Ishikawa (cell line): ENCODE data around the gene RAB6B.

Experiments used
- CEBPB ChIP-seq: IDR thresholded peaks from 2 replicates; pipeline ENCODE4 v1.6.1; 2012
- EGR1 ChIP-seq: IDR thresholded peaks from 2 replicates; pipeline ENCODE4 v1.6.1; 2012
- EP300 ChIP-seq: IDR thresholded peaks from 2 replicates; pipeline ENCODE4 v1.6.1; 2012; ENCODE audit warnings: borderline replicate concordance
- FOXM1 ChIP-seq: IDR thresholded peaks from 2 replicates; pipeline ENCODE4 v1.6.1; 2012; ENCODE audit warnings: low read depth, borderline replicate concordance
- MAX ChIP-seq: IDR thresholded peaks from 2 replicates; pipeline ENCODE4 v1.6.1; 2012
- NFIC ChIP-seq: IDR thresholded peaks from 2 replicates; pipeline ENCODE4 v1.6.1; 2012
- RAD21 ChIP-seq: IDR thresholded peaks from 2 replicates; pipeline ENCODE4 v1.6.1; 2012; ENCODE audit warnings: low read depth
- REST ChIP-seq: IDR thresholded peaks from 2 replicates; pipeline ENCODE4 v1.6.1; 2012; ENCODE audit warnings: low read depth, mild to moderate bottlenecking
- TCF12 ChIP-seq: IDR thresholded peaks from 2 replicates; pipeline ENCODE4 v1.6.1; 2012; ENCODE audit warnings: low read depth
- USF1 ChIP-seq: IDR thresholded peaks from 2 replicates; pipeline ENCODE4 v1.6.1; 2012

GRCh38 chr3:133850034-133850433 lies 45.6 kb downstream of the RAB6B start:
- TF ChIP-seq REST (no peak), EP300 (no peak), EGR1 (no peak), FOXM1 (no peak), CEBPB (no peak), RAD21 (no peak), USF1 (no peak), MAX (no peak), TCF12 (no peak), NFIC (no peak)
